Neural progenitor cell (in vitro differentiated cells): ENCODE data around the gene GLTP. TPM values are rescaled to one million over a fixed set of nuclear protein-coding genes. Genes with fewer than 3 reads are reported as not detected.
A peak's percentile ranks its signal among the peaks of the same experiment; 100 is the strongest.

ENCODE experiments used
- DNase-seq: peaks from one replicate; pipeline ENCODE4 v3.0.0-alpha.2; 2016; ENCODE audit warnings: low spot score
- H2AFZ ChIP-seq: fragments of 200-600 bp; sonication (generic); replicated peaks from 2 replicates; pipeline ENCODE4 v1.6.1; 2016; ENCODE audit warnings: antibody characterized with exemption
- H3F3A ChIP-seq: fragments of 200-600 bp; sonication (generic); 2 replicates; pipeline ENCODE4 v1.6.1; 2016; ENCODE audit warnings: antibody characterized with exemption, low read depth
- H3K27ac ChIP-seq: fragments of 200-600 bp; sonication (generic); 2 replicates; pipeline ENCODE4 v1.5.1; 2016; ENCODE audit warnings: mild to moderate bottlenecking
- H3K27me3 ChIP-seq: fragments of 200-600 bp; sonication (generic); 2 replicates; pipeline ENCODE4 v1.6.1; 2016; ENCODE audit warnings: mild to moderate bottlenecking, moderate library complexity
- H3K36me3 ChIP-seq: fragments of 200-600 bp; sonication (generic); 2 replicates; pipeline ENCODE4 v1.5.1; 2016
- H3K4me1 ChIP-seq: fragments of 200-600 bp; sonication (generic); 2 replicates; pipeline ENCODE4 v1.6.1; 2016; ENCODE audit warnings: mixed run types
- H3K4me2 ChIP-seq: fragments of 200-600 bp; sonication (generic); 2 replicates; pipeline ENCODE4 v1.6.1; 2016
- H3K4me3 ChIP-seq: fragments of 200-600 bp; sonication (generic); 2 replicates; pipeline ENCODE4 v1.5.1; 2016
- H3K79me2 ChIP-seq: fragments of 200-600 bp; sonication (generic); 2 replicates; pipeline ENCODE4 v1.6.1; 2016; ENCODE audit warnings: low read depth
- H3K9ac ChIP-seq: fragments of 200-600 bp; sonication (generic); 2 replicates; pipeline ENCODE4 v1.6.1; 2016
- H3K9me3 ChIP-seq: fragments of 200-600 bp; sonication (generic); 2 replicates; pipeline ENCODE4 v1.5.1; 2016; ENCODE audit warnings: low read depth
- H4K20me1 ChIP-seq: fragments of 200-600 bp; sonication (generic); 2 replicates; pipeline ENCODE4 v1.6.1; 2016; ENCODE audit warnings: low read depth
- H3K27ac Mint-ChIP-seq: 3 replicates; pipeline ENCODE4 v1.8.0; 2021; ENCODE audit warnings: mixed read lengths
- H3K27me3 Mint-ChIP-seq: 2 replicates; pipeline ENCODE4 v1.8.0; 2022; ENCODE audit warnings: low read depth, mild to moderate bottlenecking, inconsistent platforms, moderate library complexity, mixed read lengths; ENCODE audit not compliant: insufficient read depth
- H3K36me3 Mint-ChIP-seq: 3 replicates; pipeline ENCODE4 v1.8.0; 2021; ENCODE audit warnings: mixed read lengths
- H3K4me1 Mint-ChIP-seq: 3 replicates; pipeline ENCODE4 v1.8.0; 2021; ENCODE audit warnings: mixed read lengths
- H3K4me3 Mint-ChIP-seq: 3 replicates; pipeline ENCODE4 v1.8.0; 2021; ENCODE audit warnings: mild to moderate bottlenecking, moderate library complexity, mixed read lengths
- H3K9me3 Mint-ChIP-seq: 3 replicates; pipeline ENCODE4 v1.8.0; 2020; ENCODE audit warnings: mixed read lengths
- CTCF ChIP-seq: fragments of 200-600 bp; sonication (generic); IDR thresholded peaks from 2 replicates; pipeline ENCODE4 v1.5.1; 2017; ENCODE audit warnings: antibody characterized with exemption, mild to moderate bottlenecking
- EZH2 ChIP-seq: fragments of 200-600 bp; sonication (generic); IDR thresholded peaks from 2 replicates; pipeline ENCODE4 v1.6.1; 2017; ENCODE audit warnings: antibody characterized with exemption, mild to moderate bottlenecking, moderate library complexity
- EZH2phosphoT487 ChIP-seq: fragments of 200-600 bp; sonication (generic); IDR thresholded peaks from 2 replicates; pipeline ENCODE4 v1.6.1; 2017; ENCODE audit warnings: antibody characterized with exemption
- total RNA-seq: library from RNA; depleted of rRNA; stranded (reverse); fragments of >200 nt; gene quantifications from 2 replicates; pipeline ENCODE4 v1.2.3, GENCODE V29; 2015; ENCODE audit warnings: low replicate concordance

GLTP gene
- total RNA-seq, 1 donor from 2014 or later, result 24.0 TPM

GRCh38 chr12:109883461-109883860 is 3.1 kb upstream of the GLTP start:
- H3K4me3 Mint-ChIP-seq, result no peak overlapping the region
- H3K9me3 Mint-ChIP-seq, result peaks cover 1% of the 10 kb centered on the region
- peaks cover 18% of the 10 kb centered on the region for H3K27me3 ChIP-seq
- H3K79me2 ChIP-seq, result peaks cover 15% of the 10 kb centered on the region
- H3K4me2 ChIP-seq, result no peak overlapping the region
- H3K27ac ChIP-seq, result no peak overlapping the region
- H3K9ac ChIP-seq, result no peak overlapping the region
- no peaks in the 10 kb centered on the region for H3K36me3 Mint-ChIP-seq
- DNase-seq, result no peak
- no peaks in the 10 kb centered on the region for H3K9me3 ChIP-seq
- no peak overlapping the region for H3K4me3 ChIP-seq
- H3K27me3 Mint-ChIP-seq, result peaks cover 19% of the 10 kb centered on the region
- TF ChIP-seq EZH2, result no peak
- peaks cover 20% of the 10 kb centered on the region for H3K4me1 Mint-ChIP-seq
- peaks cover 5% of the 10 kb centered on the region for H3K4me1 ChIP-seq
- no peaks in the 10 kb centered on the region for H3K36me3 ChIP-seq
- no peaks in the 10 kb centered on the region for H3F3A ChIP-seq
- H4K20me1 ChIP-seq, result no peaks in the 10 kb centered on the region
- H3K27ac Mint-ChIP-seq, result no peak overlapping the region
- H2AFZ ChIP-seq, result no peak overlapping the region

- Histone ChIP-seq H3K36me3 (no peaks in the 10 kb centered on the region), H3K4me3 (no peak overlapping the region)
These were observed 1.4 kb upstream of the GLTP start for GRCh38 chr12:109881752-109882151.

GRCh38 chr12:109880938-109881337 is 597 bp upstream of the GLTP start:
- Histone ChIP-seq H3K4me3 (peak overlapping the region; percentile 90), H3K9ac (peak overlapping the region; percentile 24), H3K4me1 (peaks cover 14% of the 10 kb centered on the region), H3F3A (no peaks in the 10 kb centered on the region), H4K20me1 (no peaks in the 10 kb centered on the region), H3K27ac (no peak overlapping the region), H3K79me2 (peaks cover 21% of the 10 kb centered on the region), H3K9me3 (no peaks in the 10 kb centered on the region), H2AFZ (peak overlapping the region; percentile 100), H3K36me3 (no peaks in the 10 kb centered on the region), H3K4me2 (peak overlapping the region; percentile 97), H3K27me3 (peaks cover 18% of the 10 kb centered on the region)
- peak; percentile 28 for DNase-seq
- Mint-ChIP-seq H3K27me3 (peaks cover 17% of the 10 kb centered on the region), H3K4me3 (peak overlapping the region; percentile 88), H3K36me3 (no peaks in the 10 kb centered on the region), H3K4me1 (peaks cover 25% of the 10 kb centered on the region), H3K27ac (peak overlapping the region; percentile 22), H3K9me3 (no peaks in the 10 kb centered on the region)
- no peak for TF ChIP-seq EZH2phosphoT487
- no peak for TF ChIP-seq EZH2
- TF ChIP-seq CTCF, result no peak

More at GRCh38 chr12:109881752-109882151, 1.4 kb upstream of the GLTP start:
- Mint-ChIP-seq H3K4me3 (peak overlapping the region; percentile 88), H3K9me3 (no peaks in the 10 kb centered on the region), H3K27me3 (peaks cover 17% of the 10 kb centered on the region), H3K36me3 (no peaks in the 10 kb centered on the region), H3K27ac (no peak overlapping the region), H3K4me1 (peaks cover 25% of the 10 kb centered on the region)
- Histone ChIP-seq H3K4me1 (peaks cover 14% of the 10 kb centered on the region), H3K9me3 (no peaks in the 10 kb centered on the region), H2AFZ (no peak overlapping the region), H3K27me3 (peaks cover 18% of the 10 kb centered on the region), H4K20me1 (no peaks in the 10 kb centered on the region), H3K79me2 (peaks cover 21% of the 10 kb centered on the region), H3K9ac (no peak overlapping the region), H3F3A (no peaks in the 10 kb centered on the region), H3K4me2 (no peak overlapping the region), H3K27ac (no peak overlapping the region)
- TF ChIP-seq CTCF (no peak), EZH2phosphoT487 (no peak)
- DNase-seq, result no peak

GRCh38 chr12:109879351-109880042 is 844 bp downstream of the GLTP start:
- H3K36me3 Mint-ChIP-seq, result no peaks in the 10 kb centered on the region
- no peaks in the 10 kb centered on the region for H3K9me3 ChIP-seq
- H3K4me1 Mint-ChIP-seq, result peaks cover 28% of the 10 kb centered on the region
- no peak overlapping the region for H3K27ac ChIP-seq
- H3K36me3 ChIP-seq, result no peaks in the 10 kb centered on the region
- H3K79me2 ChIP-seq, result peaks cover 21% of the 10 kb centered on the region
- peak; percentile 32 for DNase-seq
- peaks cover 18% of the 10 kb centered on the region for H3K27me3 ChIP-seq
- H3K9me3 Mint-ChIP-seq, result no peaks in the 10 kb centered on the region
- H3K4me2 ChIP-seq, result peak overlapping the region; percentile 81
- TF ChIP-seq CTCF (no peak), EZH2 (no peak), EZH2phosphoT487 (no peak)
- peak overlapping the region; percentile 96 for H3K4me3 Mint-ChIP-seq
- peak overlapping the region; percentile 53 for H2AFZ ChIP-seq
- H3K9ac ChIP-seq, result peak overlapping the region; percentile 76
- H3F3A ChIP-seq, result no peaks in the 10 kb centered on the region
- no peaks in the 10 kb centered on the region for H4K20me1 ChIP-seq
- H3K27me3 Mint-ChIP-seq, result peaks cover 17% of the 10 kb centered on the region
- H3K4me1 ChIP-seq, result peaks cover 14% of the 10 kb centered on the region
- peak overlapping the region; percentile 90 for H3K4me3 ChIP-seq
- peak overlapping the region; percentile 64 for H3K27ac Mint-ChIP-seq
